Mammary epithelial cell (primary cell): Measurements from ENCODE around the gene GSTM1.

ENCODE experiments used
- EZH2 ChIP-seq: IDR thresholded peaks from 2 replicates; pipeline ENCODE4 v1.6.1; 2012; ENCODE audit warnings: low read length, inconsistent platforms, borderline replicate concordance
- TF ChIP-seq, protein P1 (sequence below), 2 donors: IDR thresholded peaks in 1 of 2; conservative IDR thresholded peaks in 1 of 2; 2 replicates each; pipeline ENCODE4 v1.5.1; 2011 to 2012; ENCODE audit warnings: inconsistent platforms in 2 of 2, low read length in 2 of 2, mild to moderate bottlenecking in 2 of 2, control low read depth in 1 of 2, low read depth in 1 of 2; ENCODE audit not compliant: insufficient read depth in 1 of 2; ENCODE audit errors: extremely low read depth in 1 of 2

DNA sequence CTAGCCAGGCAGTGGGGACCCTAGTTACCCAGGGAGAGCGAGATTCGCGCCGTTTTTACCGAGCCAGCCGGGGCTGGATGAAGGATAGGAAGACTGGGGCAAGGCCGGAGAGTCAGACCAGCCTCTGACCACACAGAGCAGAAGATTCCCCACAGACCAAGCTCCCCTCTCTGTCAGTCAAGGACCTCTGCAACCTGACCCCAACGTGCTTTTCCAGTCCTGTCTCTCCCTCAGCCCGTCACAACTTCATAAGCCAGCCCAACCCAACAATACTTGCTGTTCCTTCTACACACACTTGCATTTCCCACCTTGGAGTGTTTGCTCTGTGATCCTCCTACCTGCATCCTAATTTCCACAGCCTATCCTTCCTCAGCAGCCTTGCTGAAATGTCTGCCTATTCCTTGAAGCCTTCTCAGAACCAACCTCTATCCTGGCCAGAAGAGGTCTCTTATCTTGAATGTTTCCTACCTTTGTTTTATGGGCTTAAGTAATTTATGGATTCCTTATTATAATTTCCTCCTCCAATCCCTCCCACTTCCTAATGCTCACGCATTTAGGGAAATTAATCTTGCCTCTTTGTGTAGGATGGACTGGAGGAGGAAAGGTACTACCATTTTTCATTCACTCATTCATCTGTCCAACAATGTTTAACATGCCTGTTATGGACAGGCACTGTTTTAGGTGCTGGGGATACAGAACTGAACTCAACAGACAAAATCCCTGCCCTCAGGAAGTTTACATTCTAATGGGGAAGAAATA lies 53.2 kb downstream of the GSTM1 start, which contains the start of gene GSTM3:
- TF ChIP-seq, protein P1, sequence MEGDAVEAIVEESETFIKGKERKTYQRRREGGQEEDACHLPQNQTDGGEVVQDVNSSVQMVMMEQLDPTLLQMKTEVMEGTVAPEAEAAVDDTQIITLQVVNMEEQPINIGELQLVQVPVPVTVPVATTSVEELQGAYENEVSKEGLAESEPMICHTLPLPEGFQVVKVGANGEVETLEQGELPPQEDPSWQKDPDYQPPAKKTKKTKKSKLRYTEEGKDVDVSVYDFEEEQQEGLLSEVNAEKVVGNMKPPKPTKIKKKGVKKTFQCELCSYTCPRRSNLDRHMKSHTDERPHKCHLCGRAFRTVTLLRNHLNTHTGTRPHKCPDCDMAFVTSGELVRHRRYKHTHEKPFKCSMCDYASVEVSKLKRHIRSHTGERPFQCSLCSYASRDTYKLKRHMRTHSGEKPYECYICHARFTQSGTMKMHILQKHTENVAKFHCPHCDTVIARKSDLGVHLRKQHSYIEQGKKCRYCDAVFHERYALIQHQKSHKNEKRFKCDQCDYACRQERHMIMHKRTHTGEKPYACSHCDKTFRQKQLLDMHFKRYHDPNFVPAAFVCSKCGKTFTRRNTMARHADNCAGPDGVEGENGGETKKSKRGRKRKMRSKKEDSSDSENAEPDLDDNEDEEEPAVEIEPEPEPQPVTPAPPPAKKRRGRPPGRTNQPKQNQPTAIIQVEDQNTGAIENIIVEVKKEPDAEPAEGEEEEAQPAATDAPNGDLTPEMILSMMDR (conservative IDR thresholded peaks at IDR 0.05 in 1 of 2, IDR thresholded peaks at IDR 0.05 in 1 of 2; ENCODE audit: extremely low read depth in 1 of 2, insufficient read depth in 1 of 2, low read depth in 1 of 2, low read length in 2 of 2) = no peak
- TF ChIP-seq EZH2 = peak; percentile 30
